ENCODE data around the gene NSL1.
"Not testable (repeated sequence)": the region's sequence is repeated elsewhere in the genome, so short reads cannot be mapped to it uniquely, and the experiment has no call there.

NSL1 gene, protein sequence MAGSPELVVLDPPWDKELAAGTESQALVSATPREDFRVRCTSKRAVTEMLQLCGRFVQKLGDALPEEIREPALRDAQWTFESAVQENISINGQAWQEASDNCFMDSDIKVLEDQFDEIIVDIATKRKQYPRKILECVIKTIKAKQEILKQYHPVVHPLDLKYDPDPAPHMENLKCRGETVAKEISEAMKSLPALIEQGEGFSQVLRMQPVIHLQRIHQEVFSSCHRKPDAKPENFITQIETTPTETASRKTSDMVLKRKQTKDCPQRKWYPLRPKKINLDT

DNA sequence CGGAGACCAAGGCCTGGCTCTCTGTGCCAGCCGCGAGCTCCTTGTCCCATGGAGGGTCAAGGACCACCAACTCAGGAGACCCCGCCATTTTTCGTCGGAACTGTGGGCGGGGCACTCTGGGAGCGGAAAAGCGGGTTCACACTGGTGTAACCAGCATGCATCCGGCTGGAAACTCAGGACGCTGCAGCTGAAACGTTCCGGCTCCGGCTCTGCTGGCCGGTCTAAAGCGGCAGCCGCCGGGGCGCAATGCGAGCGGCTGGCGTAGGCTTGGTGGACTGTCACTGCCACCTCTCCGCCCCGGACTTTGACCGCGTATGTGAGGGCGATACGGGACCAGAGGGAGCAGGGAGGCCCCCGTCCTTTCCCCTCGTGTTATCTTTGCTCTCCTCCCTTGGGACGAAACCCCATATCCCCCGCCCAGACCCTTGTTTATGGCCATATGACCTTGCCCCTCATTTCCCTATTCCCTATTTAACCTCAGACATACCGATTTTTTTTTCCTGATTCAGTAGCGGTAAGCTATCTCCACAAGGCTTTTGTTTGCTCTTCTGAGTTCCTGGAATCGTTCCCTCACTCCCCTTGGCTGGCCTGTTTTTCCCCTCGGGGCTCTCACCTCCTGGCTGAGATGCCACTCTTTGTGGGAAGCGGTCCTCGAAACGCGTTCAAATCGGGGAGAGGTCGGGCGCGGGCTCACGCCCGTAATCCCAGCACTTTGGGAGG is at the start of gene NSL1, which contains the start of gene TATDN3:
TSS of gene NSL1 (minus strand) at position 102 of the 720 bp plus-strand sequence. CDS start at position 88, 14 bp downstream.
TSS of gene TATDN3 (plus strand) at position 219 of the 720 bp plus-strand sequence. CDS start at position 247, 28 bp downstream.
- peak; percentile 93 to 98 for DNase-seq (ENCODE audit: low read depth in 1 of 2, low spot score in 1 of 2)

DNA sequence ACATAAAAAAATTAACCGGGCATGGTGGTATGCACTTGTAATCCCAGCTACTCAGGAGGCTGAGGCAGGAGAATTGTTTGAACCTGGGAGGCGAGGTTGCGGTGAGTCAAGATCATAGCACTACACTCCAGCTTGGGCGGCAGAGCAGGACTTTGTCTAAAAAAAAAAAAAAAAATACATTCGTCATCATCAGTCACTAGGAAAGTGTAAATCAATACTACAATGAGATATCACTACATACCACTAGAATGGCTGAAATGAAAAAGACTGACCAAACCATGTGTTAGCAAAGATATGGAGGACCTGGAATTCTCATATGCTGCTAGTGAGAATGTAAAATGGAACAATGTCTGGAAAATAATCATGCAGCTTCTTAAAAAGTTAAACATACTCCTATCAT is 46.6 kb upstream of the NSL1 start:
- DNase-seq (ENCODE audit: low read depth in 1 of 2, low spot score in 1 of 2) = no peak

DNA sequence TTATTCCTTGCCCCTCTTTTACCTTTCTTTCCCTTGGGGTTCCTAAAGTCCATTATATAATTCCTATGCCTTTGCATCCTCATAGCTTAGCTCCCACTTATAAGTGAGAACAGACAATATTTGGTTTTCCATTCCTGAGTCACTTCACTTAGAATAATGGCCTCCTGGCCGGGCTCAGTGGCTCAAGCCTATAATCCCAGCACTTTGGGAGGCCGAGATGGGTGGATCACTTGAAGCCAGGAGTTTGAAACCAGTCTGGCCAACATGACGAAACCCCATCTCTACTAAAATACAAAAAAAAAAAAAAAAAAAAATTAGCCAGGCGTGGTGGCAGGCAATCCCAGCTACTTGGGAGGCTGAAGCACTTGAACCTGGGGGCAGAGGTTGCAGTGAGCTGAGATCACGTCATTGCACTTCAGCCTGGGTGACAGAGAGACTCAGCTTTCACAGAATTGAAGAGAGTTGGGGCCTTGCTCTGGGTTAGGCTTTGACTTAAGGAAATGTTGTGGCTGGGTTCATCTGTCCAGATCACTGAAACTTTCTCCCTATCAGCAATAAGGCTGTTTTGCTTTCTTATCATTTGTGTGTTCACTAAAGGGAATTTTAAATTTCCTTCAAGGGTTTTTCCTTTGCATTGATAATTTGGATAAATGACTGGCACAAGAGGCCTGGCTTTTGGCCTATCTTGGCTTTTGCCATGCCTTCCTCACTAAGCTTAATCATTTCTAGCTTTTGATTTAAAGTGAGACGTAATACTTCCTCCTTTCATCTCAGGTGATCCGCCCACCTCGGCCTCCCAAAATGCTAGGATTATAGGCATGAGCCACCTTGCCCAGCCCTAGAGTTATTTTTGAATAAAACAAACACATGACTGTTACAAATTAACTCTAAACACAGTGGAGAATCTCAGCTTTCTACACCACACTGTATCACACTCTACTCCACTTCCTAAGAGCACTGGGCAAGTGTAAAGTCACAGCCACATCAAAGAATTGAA is 41.9 kb upstream of the NSL1 start:
- DNase-seq (ENCODE audit: low read depth in 1 of 2, low spot score in 1 of 2) = not testable (repeated sequence)

DNA sequence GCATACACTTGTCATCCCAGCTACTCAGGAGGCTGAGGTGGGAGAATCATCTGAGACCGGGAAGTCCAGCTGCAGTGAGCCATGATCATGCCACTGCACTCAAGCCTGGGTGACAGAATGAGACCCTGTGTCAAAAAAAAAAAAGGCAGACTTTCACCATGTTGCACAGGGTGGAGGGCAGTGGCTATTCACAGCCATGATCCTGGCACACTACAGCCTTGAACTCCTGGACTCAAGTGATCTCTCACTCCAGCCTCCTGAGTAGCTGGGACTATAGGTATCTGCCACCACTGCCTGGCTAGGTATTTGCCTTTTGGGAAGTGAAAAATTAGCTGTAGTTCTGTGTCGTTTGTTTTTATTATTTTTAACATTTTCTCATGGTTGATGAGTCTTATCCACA is 36.8 kb upstream of the NSL1 start:
- DNase-seq (ENCODE audit: low read depth in 1 of 2, low spot score in 1 of 2) = no peak

DNA sequence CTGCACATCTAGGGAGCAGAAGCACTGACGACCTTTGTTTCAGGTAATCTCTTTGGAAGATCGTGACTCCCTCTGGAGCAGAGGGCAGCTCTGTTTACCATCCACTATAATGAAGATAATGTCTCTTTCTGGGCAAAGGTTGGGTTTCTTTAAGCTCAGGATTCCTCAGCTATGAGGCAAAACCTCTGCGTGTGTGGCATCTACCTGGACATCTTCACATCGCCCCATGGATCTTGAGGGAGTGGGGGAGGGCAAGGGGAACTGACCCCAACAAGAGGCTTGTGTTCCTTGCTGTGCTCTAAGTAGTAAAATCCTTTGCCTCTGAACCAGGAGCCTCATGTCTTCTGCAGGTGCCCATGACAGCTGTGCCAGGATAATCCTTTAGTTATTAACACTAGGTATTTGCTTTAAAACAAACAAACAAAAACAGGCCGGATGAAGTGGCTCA is 36.3 kb upstream of the NSL1 start:
- DNase-seq (ENCODE audit: low read depth in 1 of 2, low spot score in 1 of 2) = no peak

DNA sequence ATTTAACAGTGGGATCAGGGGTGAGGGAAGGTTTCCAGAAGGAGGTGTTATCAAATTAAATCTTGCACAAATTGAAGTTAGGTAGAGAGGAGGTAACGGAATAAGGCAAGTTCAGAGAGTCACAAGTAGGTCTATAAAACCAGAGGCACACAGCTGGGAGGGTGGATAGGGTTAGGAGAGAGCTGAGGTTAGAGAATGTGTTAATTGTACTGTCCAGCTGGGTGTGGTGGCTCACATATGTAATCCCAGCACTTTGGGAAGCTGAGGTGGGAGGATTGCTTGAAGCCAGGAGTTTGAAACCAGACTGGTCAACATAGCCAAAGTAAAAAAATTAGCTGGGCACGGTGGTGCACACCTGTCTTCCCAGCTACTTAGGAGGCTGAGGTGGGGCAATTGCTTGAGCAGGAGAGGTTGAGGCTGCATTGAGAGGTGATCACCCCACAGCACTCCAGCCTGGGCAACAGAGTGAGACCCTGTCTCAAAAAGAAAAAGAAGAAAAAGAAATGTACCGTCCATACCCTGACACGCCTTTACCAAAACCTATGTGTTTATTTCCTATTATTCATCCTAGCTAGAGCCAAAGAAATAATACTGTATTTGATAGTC is 35.7 kb upstream of the NSL1 start:
- DNase-seq (ENCODE audit: low read depth in 1 of 2, low spot score in 1 of 2) = no peak

DNA sequence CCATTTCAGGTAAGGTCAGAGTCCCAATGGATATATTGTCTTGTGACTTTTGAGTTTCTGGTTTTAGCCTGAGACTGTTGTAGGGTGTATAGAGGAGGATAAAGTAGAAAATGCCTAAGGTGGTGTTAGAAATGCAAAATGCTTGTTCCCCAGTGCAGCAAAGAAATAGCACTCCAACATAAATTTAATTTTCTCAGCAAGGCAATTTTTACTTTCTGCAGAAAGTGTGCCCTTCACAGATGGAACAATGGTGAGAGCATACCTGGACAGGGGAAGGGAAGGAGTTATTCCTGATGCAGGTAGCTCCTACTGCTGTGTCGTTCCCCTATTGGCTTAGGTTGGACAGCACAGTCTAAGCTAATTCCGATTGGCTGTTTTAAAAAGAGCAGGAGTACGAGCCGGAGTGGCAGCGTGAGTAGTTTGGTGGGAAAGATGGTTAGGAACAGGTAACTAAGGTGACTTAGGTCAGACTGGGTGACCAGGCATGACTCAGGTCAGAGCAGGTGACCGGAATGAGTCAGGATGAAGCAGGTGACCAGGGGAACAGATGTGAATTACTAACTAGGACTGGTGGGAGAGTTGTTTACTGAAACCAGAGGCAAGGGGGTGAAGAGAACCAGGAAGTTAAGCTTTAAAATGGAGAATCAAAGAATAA is 34.3 kb upstream of the NSL1 start:
- DNase-seq (ENCODE audit: low read depth in 1 of 2, low spot score in 1 of 2) = no peak

DNA sequence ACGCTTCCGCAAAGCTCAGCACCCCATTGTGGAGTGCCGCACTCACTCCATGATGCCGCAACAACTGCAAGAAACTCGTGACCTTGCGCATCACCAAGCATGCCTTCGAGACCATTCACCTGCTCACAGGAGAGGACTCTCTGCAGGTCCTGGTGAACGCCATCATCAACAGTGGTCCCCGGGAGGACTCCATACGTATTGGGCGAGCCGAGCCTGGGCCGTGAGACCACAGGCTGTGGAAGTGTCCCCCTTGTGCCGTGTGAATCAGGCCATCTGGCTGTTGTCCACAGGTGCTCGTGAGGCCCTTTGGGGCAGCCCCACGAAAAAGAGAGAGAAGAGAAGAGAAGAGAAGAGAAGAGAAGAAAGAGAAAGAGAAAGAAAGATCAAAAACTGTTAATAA is 32.6 kb upstream of the NSL1 start:
- DNase-seq (ENCODE audit: low read depth in 1 of 2, low spot score in 1 of 2) = no peak

DNA sequence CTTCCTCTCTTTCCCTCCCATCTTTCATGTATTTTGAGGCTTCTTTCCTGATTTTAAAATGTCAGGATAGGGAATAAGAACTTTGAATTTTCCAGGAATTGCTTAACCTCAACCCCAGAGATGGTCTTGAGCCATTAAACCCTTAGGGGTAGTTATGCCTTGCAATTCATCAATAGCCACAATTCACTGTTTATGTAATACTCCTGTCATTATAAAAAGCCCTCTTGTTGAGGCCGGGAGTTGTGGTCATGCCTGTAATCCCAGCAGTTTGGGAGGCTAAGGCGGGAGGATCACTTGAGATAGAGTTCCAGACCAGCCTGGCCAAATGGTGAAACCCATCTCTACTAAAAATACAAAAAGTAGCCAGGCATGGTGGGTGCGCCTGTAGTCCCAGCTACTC is 31.4 kb upstream of the NSL1 start:
- no peak for DNase-seq (ENCODE audit: low read depth in 1 of 2, low spot score in 1 of 2)

DNA sequence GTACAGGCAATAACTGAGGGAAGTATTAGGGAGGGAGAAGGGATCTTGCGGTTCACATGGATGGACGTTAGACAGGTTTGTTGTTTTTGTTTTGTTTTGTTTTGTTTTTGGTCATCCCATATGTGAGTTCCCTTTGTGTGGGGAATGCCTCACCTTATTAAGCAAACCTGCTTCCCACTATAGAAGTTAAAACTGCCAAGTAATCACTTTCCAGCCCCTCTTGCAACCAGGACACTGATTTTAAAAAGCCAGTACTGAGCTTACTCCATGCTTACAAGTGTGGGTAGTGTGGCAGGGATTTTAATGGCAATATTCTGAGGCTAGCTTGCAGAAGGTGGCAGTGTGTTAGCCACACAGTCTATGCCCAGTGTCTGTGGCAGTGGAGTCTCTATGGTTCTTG is 29.4 kb upstream of the NSL1 start:
- no peak for DNase-seq (ENCODE audit: low read depth in 1 of 2, low spot score in 1 of 2)

DNA sequence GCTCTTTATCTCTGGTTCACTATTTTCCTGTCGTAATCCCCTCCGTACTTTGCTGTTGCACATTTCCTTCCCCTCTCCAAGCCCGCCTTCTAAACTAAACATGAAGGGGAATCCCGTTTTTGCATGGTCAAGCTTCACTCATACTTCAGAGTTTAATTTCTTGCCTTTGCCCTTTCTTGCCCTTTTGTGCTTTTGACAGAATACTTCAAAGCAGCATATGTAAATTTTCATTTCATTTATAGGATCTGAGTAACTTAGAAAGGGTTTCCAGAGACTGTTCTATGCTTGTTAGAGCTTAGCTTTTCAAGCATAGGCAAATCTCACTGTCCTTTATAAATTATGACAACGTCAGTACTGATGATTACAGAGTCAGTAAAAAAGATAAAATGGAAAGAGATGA is 28.1 kb upstream of the NSL1 start:
- no peak for DNase-seq (ENCODE audit: low read depth in 1 of 2, low spot score in 1 of 2)

DNA sequence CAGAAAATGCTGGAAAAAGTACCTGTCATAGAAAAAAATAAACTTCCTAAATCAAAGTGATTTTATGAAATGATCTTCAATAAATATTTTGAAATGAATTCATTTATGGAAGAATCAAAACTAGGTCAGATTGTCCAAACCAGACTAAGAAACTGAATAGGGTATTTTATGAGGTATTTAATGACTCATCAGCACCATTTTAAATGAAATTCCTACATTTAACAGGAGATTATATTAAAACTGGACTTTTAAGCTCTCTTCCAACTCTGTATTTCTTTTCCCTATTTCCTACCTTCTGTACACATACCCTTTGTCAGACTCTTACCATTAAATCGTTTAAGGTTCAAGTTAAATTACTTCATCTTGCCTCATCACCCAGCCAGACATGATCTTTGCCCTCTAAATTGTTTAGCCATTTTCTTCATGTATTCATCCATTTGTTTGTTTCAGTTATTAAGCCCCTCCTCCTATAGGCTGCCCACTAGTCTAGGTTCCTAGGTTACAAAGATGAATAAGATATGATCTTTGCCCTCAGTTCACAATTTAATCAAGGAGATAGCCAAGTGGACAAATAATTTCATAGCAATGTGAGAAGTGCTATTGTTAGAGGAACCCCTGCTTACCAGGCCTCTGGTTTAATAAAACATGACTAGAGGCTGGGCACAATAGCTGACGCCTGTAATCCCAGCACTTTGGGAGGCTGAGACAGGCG is 25.1 kb upstream of the NSL1 start:
- no peak for DNase-seq (ENCODE audit: low read depth in 1 of 2, low spot score in 1 of 2)

DNA sequence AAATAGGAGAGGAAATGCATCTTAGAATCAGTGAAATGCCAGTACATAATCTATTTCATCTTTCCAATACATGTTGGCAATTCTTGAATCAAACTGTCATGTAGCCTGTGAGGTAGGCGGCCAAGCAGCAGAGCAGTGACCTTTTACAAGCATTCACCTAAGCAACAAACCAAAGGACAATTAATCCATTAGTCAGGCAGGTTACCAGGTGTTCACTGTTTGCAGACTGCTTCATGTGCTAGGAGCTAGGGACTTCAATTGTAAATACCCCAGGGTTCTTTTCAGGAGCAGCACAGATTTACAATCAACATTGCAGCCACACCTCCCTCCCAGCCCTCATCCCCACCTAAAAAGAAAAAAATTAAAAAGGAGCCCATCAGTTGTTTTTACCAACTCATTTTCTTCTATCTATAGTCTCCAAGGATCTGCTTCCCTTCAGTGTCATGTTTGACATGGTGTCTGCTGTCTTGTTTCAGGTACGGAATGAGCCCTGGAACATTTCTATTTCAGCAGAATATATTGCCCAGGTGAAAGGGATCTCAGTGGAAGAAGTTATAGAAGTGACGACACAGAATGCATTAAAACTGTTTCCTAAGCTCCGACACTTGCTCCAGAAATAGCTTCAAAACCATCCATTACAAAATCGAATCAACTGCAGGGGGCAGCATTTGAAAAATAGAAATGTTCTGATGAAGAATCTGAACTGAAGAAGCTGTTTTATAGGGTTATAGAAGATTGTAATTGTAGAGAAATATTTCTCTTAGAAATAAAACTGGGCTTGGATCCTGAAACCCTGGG is 23.2 kb upstream of the NSL1 start:
- no peak for DNase-seq (ENCODE audit: low read depth in 1 of 2, low spot score in 1 of 2)

DNA sequence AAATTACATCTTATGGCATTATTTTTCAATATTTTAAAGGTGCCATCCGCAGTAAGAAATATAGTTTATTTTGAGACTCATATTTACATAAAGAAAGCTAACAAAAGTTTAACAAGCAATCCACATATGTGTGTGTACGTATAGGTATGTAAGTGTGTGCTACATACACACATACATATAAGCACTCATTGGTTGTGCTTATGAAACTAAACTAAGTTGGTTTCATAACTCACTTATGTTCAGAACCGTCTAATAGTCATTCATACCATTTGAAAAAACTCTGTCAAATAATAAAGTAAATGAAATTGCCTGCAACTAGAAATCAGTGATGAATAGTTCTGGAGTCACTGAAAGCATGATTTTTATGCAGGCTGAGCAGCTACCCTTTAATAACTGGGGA is 14.2 kb upstream of the NSL1 start:
- DNase-seq (ENCODE audit: low read depth in 1 of 2, low spot score in 1 of 2) = no peak

DNA sequence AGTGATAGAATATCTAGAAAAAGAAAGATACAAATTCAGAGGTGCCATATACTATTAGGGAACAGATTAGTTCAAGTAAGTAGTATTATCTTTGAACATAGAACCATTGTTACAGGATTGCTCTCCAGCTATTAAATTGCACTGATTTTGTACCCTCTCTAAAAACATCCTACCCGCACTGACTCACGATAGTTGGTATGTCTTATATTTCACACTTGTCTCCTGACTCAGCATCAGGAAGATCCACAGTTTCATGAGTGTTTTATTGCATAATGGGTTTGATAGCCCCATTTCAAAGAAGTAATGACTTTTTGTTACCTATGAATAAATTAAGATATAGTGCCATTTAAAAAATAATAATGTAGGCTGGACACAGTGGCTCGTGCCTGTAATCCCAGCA is 6.1 kb upstream of the NSL1 start:
- DNase-seq (ENCODE audit: low read depth in 1 of 2, low spot score in 1 of 2) = no peak

DNA sequence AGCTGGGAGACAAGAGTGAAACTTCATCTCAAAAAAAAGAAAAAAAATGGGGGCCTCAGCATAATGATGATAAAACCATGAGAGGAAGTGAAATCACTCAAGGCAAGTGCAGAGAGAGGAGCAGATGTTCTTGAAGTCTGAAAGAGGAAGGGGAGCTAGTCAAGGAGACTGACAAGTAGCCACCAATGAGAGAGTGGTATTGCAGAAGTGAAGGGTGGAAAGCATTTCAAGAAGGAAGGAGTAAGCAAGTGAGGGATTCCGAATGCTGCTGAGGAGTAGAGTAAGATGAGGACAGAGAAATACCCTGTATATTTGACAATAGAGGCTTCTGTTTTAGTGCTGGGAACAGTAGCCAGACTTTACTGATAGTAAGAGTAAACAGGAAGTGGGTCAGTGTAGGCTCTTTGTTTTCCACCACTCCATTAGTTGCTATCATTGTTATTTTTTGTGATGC is 3.0 kb upstream of the NSL1 start:
- no peak for DNase-seq (ENCODE audit: low read depth in 1 of 2, low spot score in 1 of 2)

DNA sequence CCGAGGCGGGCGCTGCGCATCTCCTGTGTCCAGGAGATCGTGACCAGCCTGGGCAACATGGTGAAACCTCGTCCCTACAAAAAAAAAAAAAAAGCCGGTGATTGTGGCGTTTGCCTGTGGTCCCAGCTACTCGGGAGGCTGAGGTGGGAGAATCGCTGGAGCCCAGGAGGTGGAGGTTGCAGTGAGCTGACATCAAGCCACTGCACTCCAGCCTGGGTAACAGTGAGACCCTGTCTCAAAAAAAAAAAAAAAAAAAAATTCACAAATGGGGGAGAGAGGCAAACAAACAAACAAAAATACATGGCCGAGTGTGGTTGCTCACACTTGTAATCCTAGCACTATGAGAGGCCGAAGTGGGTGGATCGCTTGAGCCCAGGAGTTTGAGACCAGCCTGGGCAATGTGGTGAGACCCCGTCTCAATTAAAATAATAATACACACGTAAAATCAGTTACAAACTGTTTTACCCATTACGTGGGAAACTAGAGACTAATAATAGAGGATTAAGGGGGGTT is 875 bp upstream of the NSL1 start:
- DNase-seq (ENCODE audit: low read depth in 1 of 2, low spot score in 1 of 2) = no peak

DNA sequence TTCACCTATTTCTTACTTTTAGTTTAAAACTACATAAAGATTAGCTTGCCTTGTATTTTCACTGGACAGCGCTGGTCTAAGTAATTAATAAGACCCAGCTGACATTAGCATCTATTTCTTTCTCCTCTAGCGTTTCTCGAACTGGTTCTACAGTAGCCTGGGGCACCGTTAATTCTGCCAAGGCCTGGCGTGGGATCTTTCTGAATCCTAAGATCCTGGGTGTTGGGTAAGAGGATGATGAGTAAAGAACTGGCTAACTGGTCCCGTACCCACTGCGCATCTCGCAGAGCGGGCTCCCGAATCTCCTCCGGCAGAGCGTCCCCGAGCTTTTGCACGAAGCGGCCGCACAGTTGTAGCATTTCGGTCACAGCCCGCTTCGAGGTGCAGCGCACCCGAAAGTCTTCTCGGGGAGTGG is 309 bp downstream of the NSL1 start:
- DNase-seq (ENCODE audit: low read depth in 1 of 2, low spot score in 1 of 2) = no peak

DNA sequence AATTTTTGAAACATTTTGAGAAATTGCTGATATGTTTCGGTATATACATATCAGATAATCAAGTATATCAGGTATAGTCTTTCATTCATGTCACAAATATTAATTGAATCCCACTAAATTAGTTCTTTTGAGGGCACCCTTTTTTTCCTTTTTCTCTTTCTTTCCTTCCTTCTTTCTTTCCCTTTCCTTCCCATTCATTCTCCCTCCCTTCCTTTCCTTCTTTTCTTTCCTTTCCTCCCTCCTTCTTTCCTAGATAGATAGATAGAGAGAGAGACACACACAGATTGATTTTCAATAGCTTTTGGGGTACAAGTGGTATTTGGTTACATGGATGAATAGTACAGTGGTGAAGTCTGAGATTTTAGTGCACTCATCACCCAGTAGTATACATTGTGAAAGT is 5.7 kb downstream of the NSL1 start:
- DNase-seq (ENCODE audit: low read depth in 1 of 2, low spot score in 1 of 2) = no peak

Data from stimulated activated CD4-positive, alpha-beta T cell treated with anti-CD3 and anti-CD28 coated beads, Interleukin-15, amount 100 ng/mL, for 1 hour (primary cell).